Loucy (cell line): Measurements from ENCODE around the gene LSR.

Experiments used
- H2AFZ ChIP-seq: fragments of 200-600 bp; sonication (generic); 2 replicates; pipeline ENCODE4 v1.6.0; 2016; ENCODE audit warnings: antibody characterized with exemption, mild to moderate bottlenecking, low read length, moderate library complexity
- H3F3A ChIP-seq: fragments of 200-600 bp; 2 replicates; pipeline ENCODE4 v1.6.0; 2016; ENCODE audit warnings: antibody characterized with exemption, low read depth, mild to moderate bottlenecking
- H3K27me3 ChIP-seq: fragments of 200-600 bp; sonication (generic); 2 replicates; pipeline ENCODE4 v1.6.1; 2014; ENCODE audit warnings: low read length, mild to moderate bottlenecking; ENCODE audit not compliant: insufficient read depth, poor library complexity, severe bottlenecking
- H3K36me3 ChIP-seq: fragments of 200-600 bp; sonication (generic); 2 replicates; pipeline ENCODE4 v1.6.1; 2016; ENCODE audit warnings: low read length; ENCODE audit not compliant: insufficient read depth
- H3K4me1 ChIP-seq: fragments of 200-600 bp; sonication (generic); 2 replicates; pipeline ENCODE4 v1.5.1; 2014; ENCODE audit warnings: low read length, mild to moderate bottlenecking; ENCODE audit not compliant: insufficient read depth, poor library complexity, severe bottlenecking
- H3K4me2 ChIP-seq: fragments of 200-600 bp; sonication (generic); 2 replicates; pipeline ENCODE4 v1.6.0; 2014; ENCODE audit warnings: antibody characterized with exemption, low read length, low read depth, mild to moderate bottlenecking; ENCODE audit not compliant: poor library complexity, severe bottlenecking
- H3K4me3 ChIP-seq: fragments of 200-600 bp; sonication (generic); 2 replicates; pipeline ENCODE4 v1.5.1; 2014; ENCODE audit warnings: low read length, mild to moderate bottlenecking, mixed read lengths; ENCODE audit not compliant: poor library complexity, severe bottlenecking
- H3K79me2 ChIP-seq: fragments of 200-600 bp; sonication (generic); 2 replicates; pipeline ENCODE4 v1.6.1; 2014; ENCODE audit warnings: low read length; ENCODE audit not compliant: insufficient read depth
- H3K9ac ChIP-seq: fragments of 200-600 bp; sonication (generic); 2 replicates; pipeline ENCODE4 v1.6.0; 2014; ENCODE audit warnings: mild to moderate bottlenecking, low read depth, low read length, moderate library complexity; ENCODE audit not compliant: poor library complexity, severe bottlenecking
- H3K9me2 ChIP-seq: fragments of 200-600 bp; sonication (generic); replicated peaks from 2 replicates; pipeline ENCODE4 v1.6.1; 2016; ENCODE audit warnings: low read depth, low read length, mixed read lengths
- H3K9me3 ChIP-seq: fragments of 200-600 bp; sonication (generic); 2 replicates; pipeline ENCODE4 v1.6.1; 2014; ENCODE audit warnings: mild to moderate bottlenecking, antibody characterized with exemption, low read length, low read depth; ENCODE audit not compliant: insufficient read depth
- H4K20me1 ChIP-seq: fragments of 200-600 bp; sonication (generic); 2 replicates; pipeline ENCODE4 v1.6.0; 2014; ENCODE audit warnings: antibody characterized with exemption, low read length, mild to moderate bottlenecking; ENCODE audit not compliant: insufficient read depth, poor library complexity, severe bottlenecking
- EZH2phosphoT487 ChIP-seq: fragments of 200-600 bp; IDR thresholded peaks from 2 replicates; pipeline ENCODE4 v1.6.1; 2018; ENCODE audit warnings: antibody characterized with exemption, mild to moderate bottlenecking, moderate library complexity, borderline replicate concordance
- TF ChIP-seq, protein P1 (sequence below): fragments of 200-600 bp; sonication (generic); conservative IDR thresholded peaks from 2 replicates; pipeline ENCODE4 v1.5.1; 2014; ENCODE audit warnings: mild to moderate bottlenecking, antibody characterized with exemption, low read length

The LSR gene

DNA sequence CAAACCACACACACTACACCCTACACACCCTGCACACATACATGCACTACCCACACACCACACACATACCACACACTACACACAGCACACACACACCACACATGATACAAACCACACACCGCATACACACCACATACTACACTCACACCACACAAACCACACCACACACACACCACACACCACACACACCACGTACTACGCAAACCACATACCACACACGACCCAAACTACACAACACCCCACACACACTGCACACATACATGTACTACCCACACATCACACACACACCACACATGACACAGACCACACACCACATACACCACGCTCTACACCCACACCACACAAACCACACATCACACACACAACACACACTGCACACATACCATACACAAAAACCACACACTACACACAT, 49.8 kb downstream of the LSR start:
- H3K79me2 ChIP-seq: no peaks in the 10 kb centered on the region

DNA sequence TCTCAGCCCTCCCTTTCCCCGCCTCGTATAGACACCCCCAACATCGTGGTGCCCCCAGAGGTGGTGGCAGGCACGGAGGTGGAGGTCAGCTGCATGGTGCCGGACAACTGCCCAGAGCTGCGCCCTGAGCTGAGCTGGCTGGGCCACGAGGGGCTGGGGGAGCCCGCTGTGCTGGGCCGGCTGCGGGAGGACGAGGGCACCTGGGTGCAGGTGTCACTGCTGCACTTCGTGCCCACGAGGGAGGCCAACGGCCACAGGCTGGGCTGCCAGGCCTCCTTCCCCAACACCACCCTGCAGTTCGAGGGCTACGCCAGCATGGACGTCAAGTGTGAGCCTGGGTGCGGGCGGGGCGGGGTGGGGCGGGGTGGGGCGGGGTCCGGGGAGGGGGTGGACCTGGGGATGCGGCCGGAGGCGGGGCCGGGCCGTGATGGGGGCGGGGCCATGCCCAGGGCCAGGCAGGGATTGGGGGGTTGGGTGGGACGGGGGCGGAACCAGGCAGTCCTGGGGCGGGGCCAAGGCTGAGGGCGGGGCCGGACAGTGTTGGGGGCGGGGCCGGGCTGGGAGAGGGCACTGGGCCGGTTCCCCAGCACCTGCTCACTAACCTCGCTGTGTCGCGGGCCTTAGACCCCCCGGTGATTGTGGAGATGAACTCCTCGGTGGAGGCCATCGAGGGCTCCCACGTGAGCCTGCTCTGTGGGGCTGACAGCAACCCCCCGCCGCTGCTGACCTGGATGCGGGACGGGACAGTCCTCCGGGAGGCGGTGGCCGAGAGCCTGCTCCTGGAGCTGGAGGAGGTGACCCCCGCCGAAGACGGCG, 50.9 kb downstream of the LSR start:
- Histone ChIP-seq H3K79me2 (no peaks in the 10 kb centered on the region), H3K4me3 (no peak overlapping the region), H3K36me3 (no peaks in the 10 kb centered on the region), H3K4me1 (no peaks in the 10 kb centered on the region), H3K9me2 (no peaks in the 10 kb centered on the region), H3F3A (no peaks in the 10 kb centered on the region), H3K9ac (no peak overlapping the region), H2AFZ (no peak overlapping the region), H4K20me1 (no peaks in the 10 kb centered on the region), H3K9me3 (no peaks in the 10 kb centered on the region), H3K4me2 (no peak overlapping the region), H3K27me3 (no peaks in the 10 kb centered on the region)
- TF ChIP-seq, protein P1, sequence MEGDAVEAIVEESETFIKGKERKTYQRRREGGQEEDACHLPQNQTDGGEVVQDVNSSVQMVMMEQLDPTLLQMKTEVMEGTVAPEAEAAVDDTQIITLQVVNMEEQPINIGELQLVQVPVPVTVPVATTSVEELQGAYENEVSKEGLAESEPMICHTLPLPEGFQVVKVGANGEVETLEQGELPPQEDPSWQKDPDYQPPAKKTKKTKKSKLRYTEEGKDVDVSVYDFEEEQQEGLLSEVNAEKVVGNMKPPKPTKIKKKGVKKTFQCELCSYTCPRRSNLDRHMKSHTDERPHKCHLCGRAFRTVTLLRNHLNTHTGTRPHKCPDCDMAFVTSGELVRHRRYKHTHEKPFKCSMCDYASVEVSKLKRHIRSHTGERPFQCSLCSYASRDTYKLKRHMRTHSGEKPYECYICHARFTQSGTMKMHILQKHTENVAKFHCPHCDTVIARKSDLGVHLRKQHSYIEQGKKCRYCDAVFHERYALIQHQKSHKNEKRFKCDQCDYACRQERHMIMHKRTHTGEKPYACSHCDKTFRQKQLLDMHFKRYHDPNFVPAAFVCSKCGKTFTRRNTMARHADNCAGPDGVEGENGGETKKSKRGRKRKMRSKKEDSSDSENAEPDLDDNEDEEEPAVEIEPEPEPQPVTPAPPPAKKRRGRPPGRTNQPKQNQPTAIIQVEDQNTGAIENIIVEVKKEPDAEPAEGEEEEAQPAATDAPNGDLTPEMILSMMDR: no peak
- no peak for TF ChIP-seq EZH2phosphoT487

More for the DNA sequence above, 49.8 kb downstream of the LSR start:
- Histone ChIP-seq H3K4me1 (no peaks in the 10 kb centered on the region), H4K20me1 (no peaks in the 10 kb centered on the region), H3K9me2 (no peaks in the 10 kb centered on the region), H3F3A (no peaks in the 10 kb centered on the region), H3K27me3 (no peaks in the 10 kb centered on the region), H2AFZ (no peak overlapping the region), H3K4me3 (no peak overlapping the region), H3K36me3 (no peaks in the 10 kb centered on the region), H3K4me2 (no peak overlapping the region), H3K9me3 (no peaks in the 10 kb centered on the region), H3K9ac (no peak overlapping the region)
- TF ChIP-seq, protein P1: no peak
- no peak for TF ChIP-seq EZH2phosphoT487

DNA sequence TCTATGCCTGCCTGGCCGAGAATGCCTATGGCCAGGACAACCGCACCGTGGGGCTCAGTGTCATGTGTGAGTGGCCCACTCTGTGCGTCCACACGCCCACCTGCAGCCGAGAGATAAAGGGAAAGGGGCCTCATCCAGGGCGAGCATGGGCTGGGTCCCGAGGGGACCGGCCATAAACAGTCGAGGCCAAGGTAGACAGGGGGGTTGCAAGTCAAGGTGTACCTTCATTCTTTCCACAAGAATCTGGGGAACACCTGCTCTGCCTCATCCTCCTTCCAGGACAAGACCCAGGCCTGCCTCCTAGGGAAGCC, 51.5 kb downstream of the LSR start:
- no peak overlapping the region for H3K4me3 ChIP-seq
- H3F3A ChIP-seq: no peaks in the 10 kb centered on the region
- no peaks in the 10 kb centered on the region for H3K79me2 ChIP-seq
- H3K9me3 ChIP-seq: no peaks in the 10 kb centered on the region
- H3K9me2 ChIP-seq: no peaks in the 10 kb centered on the region
- TF ChIP-seq EZH2phosphoT487: no peak
- TF ChIP-seq, protein P1: no peak
- no peaks in the 10 kb centered on the region for H3K36me3 ChIP-seq
- H3K9ac ChIP-seq: no peak overlapping the region
- H3K4me1 ChIP-seq: no peaks in the 10 kb centered on the region
- no peaks in the 10 kb centered on the region for H4K20me1 ChIP-seq
- H3K27me3 ChIP-seq: no peaks in the 10 kb centered on the region
- H3K4me2 ChIP-seq: no peak overlapping the region
- H2AFZ ChIP-seq: no peak overlapping the region
